IPS-18c (cell line): ENCODE results near the gene DGKD.

Experiments used
- H3K4me3 ChIP-seq: 2 replicates; pipeline ENCODE4 v1.7.0; 2013; ENCODE audit warnings: low read depth, mild to moderate bottlenecking, low read length, moderate library complexity; ENCODE audit not compliant: insufficient read depth
- H3K9me3 ChIP-seq: one replicate; pipeline ENCODE4 v1.6.1; 2013; ENCODE audit warnings: mild to moderate bottlenecking, low read length, moderate library complexity; ENCODE audit not compliant: control insufficient read depth, insufficient read depth

DGKD gene

DNA sequence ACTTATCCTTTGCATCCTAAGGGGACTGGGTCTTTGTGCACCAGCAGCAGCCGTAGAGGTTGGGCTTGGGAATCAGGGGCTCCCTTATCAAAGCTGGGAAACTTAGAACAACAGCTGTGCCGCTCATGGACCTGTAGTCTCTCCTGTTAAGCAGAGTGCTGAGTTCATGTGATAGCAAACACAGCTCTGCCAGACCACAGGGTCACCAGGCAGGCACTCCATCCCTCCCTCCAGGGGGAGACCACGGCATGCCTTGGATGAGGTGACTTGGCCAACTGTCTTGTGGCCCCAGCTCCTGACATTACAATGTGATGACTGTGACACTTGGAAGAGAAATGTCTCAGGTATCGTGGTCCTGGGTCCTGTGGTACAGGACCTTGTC lies 60.0 kb downstream of the DGKD start:
- H3K9me3 ChIP-seq = no peaks in the 10 kb centered on the region

GRCh38 chr2:233414777-233415570 lies 60.7 kb downstream of the DGKD start:
- Histone ChIP-seq H3K4me3 (no peak overlapping the region), H3K9me3 (no peaks in the 10 kb centered on the region)

More for the DNA sequence above, 60.0 kb downstream of the DGKD start:
- no peak overlapping the region for H3K4me3 ChIP-seq

GRCh38 chr2:233416199-233416598 lies 61.9 kb downstream of the DGKD start:
- Histone ChIP-seq H3K9me3 (no peaks in the 10 kb centered on the region), H3K4me3 (no peak overlapping the region)

DNA sequence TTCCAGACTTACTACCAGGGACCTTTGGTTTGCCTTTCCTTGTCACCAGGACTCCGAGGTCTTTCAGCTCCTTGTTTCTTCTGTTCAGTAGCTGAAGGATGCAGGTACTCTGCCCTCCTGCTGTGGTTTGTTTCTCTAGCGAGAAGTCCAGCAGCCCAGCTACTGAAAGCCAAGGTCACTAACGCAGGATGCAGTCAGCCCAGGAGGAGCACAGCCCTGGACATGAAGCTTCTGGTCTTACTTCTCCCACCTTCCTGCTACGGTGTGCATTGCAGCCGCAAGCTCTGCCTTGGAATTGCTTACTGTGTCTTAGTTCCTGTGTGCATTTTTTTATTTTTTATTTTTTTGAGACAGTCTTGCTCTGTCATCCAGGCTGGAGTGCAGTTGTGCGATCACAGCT lies 62.4 kb downstream of the DGKD start:
- H3K9me3 ChIP-seq = no peaks in the 10 kb centered on the region
- no peak overlapping the region for H3K4me3 ChIP-seq

- no peak overlapping the region for H3K4me3 ChIP-seq
- no peaks in the 10 kb centered on the region for H3K9me3 ChIP-seq
Measured at GRCh38 chr2:233417282-233417681, 63.0 kb downstream of the DGKD start.

DNA sequence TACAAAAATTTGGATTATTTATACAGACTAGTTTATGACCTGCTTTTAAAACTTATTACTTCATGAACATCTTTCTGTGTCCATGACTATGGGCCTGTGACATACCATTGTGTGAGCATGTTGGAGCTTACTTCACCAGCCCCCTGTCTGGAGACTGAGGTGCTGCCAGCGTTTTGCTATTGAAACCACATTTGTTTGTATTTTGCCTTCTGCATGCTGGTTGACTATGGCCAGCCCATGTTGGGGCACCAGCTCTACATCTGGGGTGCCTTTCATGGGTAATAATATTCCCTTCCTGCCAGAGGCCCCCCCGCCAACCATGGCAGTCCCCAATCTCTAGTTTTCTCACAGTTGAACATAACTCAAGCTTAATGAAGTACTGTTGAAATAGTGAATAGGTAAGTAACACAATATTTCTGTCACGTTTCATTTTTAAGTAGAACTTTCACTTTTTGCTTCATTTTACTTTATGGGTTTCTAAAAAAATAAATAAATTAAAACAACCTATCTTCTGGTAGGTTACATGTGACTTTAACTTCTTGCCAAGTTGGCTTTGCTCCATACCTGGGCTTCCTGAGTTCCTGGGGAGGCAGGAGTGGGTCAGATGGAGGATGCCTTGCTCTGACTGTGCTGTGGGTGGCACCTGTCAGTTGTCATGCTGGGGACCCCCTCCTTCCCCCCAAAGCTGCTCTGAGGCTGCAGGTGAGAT lies 63.9 kb downstream of the DGKD start:
- Histone ChIP-seq H3K4me3 (no peak overlapping the region), H3K9me3 (no peaks in the 10 kb centered on the region)

GRCh38 chr2:233418761-233419546 lies 64.7 kb downstream of the DGKD start:
- H3K9me3 ChIP-seq = no peaks in the 10 kb centered on the region
- H3K4me3 ChIP-seq = no peak overlapping the region

GRCh38 chr2:233419602-233420391 lies 65.5 kb downstream of the DGKD start:
- no peaks in the 10 kb centered on the region for H3K9me3 ChIP-seq
- no peak overlapping the region; the same call in 1 of the 2 replicates for H3K4me3 ChIP-seq

GRCh38 chr2:233421091-233421816 lies 67.0 kb downstream of the DGKD start:
- Histone ChIP-seq H3K4me3 (no peak overlapping the region), H3K9me3 (no peaks in the 10 kb centered on the region)

DNA sequence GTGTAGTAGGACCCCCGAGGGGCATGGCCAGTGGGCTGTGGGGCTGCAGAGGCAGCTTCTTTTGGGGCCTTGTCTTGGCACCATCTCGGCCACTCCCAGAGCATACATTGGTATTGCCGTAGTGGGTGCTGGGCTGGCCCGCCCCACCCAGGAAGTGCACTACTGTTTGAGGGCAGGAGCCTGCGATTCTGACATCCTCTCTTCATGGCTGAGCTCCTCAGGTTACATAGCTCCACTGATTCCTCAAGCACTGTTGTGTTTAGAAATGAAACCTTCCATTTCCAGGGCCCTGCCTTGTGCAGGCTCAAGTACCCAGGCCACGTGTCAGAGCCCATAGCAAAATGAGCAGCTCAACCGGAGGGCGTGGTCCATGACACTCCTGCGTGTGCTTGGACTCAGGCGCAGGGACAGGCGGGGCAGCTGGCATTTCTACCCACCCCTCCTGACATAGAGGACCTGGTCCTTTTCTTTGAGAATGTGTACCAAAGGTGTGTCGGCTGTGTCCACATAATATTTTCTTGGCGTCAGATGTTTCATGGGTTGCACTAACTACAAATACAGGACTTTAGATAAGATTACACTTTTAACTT lies 67.9 kb downstream of the DGKD start:
- Histone ChIP-seq H3K4me3 (no peak overlapping the region), H3K9me3 (no peaks in the 10 kb centered on the region)

- H3K9me3 ChIP-seq = no peaks in the 10 kb centered on the region
- H3K4me3 ChIP-seq = no peak overlapping the region
Measured at GRCh38 chr2:233422649-233423551, 68.6 kb downstream of the DGKD start.

DNA sequence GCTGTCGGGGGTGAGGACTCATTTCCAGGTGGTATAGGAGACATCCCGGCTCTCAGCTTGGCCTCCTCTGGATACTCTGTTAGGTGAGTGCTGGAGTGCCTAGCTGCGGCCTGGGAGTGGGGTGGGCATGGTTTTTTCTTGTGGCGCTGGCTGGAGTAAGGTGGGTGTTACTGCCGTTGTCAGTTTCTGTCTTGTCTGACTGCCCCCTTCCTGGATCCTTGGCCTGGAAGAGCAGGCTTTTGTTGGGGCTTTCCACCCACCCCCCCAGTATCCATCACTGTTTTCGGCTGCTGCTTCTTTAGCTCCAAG lies 69.2 kb downstream of the DGKD start:
- H3K9me3 ChIP-seq = no peaks in the 10 kb centered on the region
- H3K4me3 ChIP-seq = no peak overlapping the region

GRCh38 chr2:233424154-233424951 lies 70.1 kb downstream of the DGKD start:
- Histone ChIP-seq H3K9me3 (no peaks in the 10 kb centered on the region), H3K4me3 (no peak overlapping the region)

GRCh38 chr2:233426619-233427342 lies 72.5 kb downstream of the DGKD start:
- H3K4me3 ChIP-seq = no peak overlapping the region
- no peaks in the 10 kb centered on the region for H3K9me3 ChIP-seq
